Vagina (tissue), 2 donors: ENCODE measurements around the gene SORCS2.

Source experiments
- POLR2A ChIP-seq, 2 donors: fragments of 450-650 bp; IDR thresholded peaks; one replicate each; pipeline ENCODE4 v1.6.1; 2017; ENCODE audit warnings: antibody characterized with exemption in 2 of 2, mild to moderate bottlenecking in 2 of 2, moderate library complexity in 2 of 2
- POLR2AphosphoS5 ChIP-seq, 2 donors: sonication (generic); formaldehyde crosslinking; IDR thresholded peaks; one replicate each; pipeline ENCODE4 v1.9.0; 2017; ENCODE audit warnings: antibody characterized with exemption in 2 of 2, mild to moderate bottlenecking in 2 of 2, low read depth in 1 of 2; ENCODE audit not compliant: insufficient read depth in 1 of 2
- TF ChIP-seq, protein P1 (sequence below), 3 experiments: fragments of 450-650 bp in 2 of 3; fragments of 200-600 bp in 1 of 3; sonication (generic) in 1 of 3; IDR thresholded peaks; one replicate each; pipeline ENCODE4 v1.5.1; 2017 to 2019; ENCODE audit warnings: antibody characterized with exemption in 3 of 3, mild to moderate bottlenecking in 2 of 3, moderate library complexity in 2 of 3

DNA sequence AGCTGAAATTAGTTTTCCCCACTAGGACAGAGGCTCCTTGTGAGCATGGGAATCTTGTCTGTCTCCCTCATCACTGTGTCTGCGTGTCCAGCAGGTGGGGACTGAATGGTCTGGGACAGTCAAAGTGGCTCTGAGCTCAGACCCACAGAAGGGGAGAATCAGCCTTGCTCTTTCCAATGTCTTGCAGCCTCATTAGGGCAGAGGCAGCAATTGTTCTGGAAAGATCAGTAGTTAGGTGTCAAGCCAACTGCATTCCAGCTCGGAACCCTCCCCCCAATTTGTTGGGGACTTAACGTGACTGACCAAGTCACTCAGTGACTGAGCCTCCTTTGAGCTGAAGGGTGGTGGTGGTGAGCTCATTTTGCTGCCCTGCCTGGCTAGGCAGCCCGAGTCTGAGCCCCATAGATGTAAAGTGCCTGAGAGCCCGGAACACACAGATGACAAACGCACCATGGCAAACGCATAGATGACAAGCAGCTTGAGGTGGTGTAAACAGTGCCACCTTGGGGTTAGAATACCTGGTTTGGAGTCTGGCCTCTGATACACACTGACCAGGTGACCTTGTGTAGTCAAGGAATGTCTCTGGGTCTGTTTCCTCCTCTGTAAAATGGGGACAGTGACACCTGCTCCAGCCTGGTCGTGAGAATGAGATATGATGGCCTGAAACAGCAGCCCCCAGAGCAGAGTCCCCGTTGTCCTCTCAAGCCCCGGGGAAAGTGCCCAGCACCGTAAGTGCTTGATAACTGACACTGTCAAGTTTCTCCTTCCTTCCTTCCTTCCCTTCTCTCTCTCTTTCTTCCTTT is 2.7 kb upstream of the SORCS2 start:
- TF ChIP-seq, protein P1, sequence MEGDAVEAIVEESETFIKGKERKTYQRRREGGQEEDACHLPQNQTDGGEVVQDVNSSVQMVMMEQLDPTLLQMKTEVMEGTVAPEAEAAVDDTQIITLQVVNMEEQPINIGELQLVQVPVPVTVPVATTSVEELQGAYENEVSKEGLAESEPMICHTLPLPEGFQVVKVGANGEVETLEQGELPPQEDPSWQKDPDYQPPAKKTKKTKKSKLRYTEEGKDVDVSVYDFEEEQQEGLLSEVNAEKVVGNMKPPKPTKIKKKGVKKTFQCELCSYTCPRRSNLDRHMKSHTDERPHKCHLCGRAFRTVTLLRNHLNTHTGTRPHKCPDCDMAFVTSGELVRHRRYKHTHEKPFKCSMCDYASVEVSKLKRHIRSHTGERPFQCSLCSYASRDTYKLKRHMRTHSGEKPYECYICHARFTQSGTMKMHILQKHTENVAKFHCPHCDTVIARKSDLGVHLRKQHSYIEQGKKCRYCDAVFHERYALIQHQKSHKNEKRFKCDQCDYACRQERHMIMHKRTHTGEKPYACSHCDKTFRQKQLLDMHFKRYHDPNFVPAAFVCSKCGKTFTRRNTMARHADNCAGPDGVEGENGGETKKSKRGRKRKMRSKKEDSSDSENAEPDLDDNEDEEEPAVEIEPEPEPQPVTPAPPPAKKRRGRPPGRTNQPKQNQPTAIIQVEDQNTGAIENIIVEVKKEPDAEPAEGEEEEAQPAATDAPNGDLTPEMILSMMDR (IDR thresholded peaks at IDR 0.05) = no peak
- no peak for TF ChIP-seq POLR2AphosphoS5 (IDR thresholded peaks at IDR 0.05; ENCODE audit: insufficient read depth in 1 of 2, low read depth in 1 of 2)
- TF ChIP-seq POLR2A (IDR thresholded peaks at IDR 0.05) = no peak
